Measurements from ENCODE around the gene FSD1L. TPM values are rescaled to one million over a fixed set of nuclear protein-coding genes. Genes with fewer than 3 reads are reported as not detected.
A peak's percentile ranks its signal among the peaks of the same experiment; 100 is the strongest.

The FSD1L gene
- total RNA-seq, 2 experiments from 2014 or later = 0.38 to 0.56 TPM

- Mint-ChIP-seq H3K27ac (no peak overlapping the region), H3K4me3 (no peak overlapping the region), H3K36me3 (ENCODE audit: low read depth) (no peaks in the 10 kb centered on the region), H3K27me3 (no peaks in the 10 kb centered on the region), H3K9me3 (no peaks in the 10 kb centered on the region), H3K4me1 (ENCODE audit: low read depth) (peaks cover 6% of the 10 kb centered on the region)
- Histone ChIP-seq H3K4me3 (ENCODE audit: low read length) (no peak overlapping the region), H3K4me1 (ENCODE audit: insufficient read depth, low read length) (peaks cover 5% of the 10 kb centered on the region), H3K36me3 (ENCODE audit: insufficient read depth, low read length) (no peaks in the 10 kb centered on the region), H3K27ac (ENCODE audit: low read depth in 1 of 2, low read length in 2 of 2) (no peak overlapping the region), H3K27me3 (ENCODE audit: control insufficient read depth in 1 of 2, insufficient read depth in 2 of 2, low read length in 2 of 2) (no peaks in the 10 kb centered on the region), H3K9me3 (ENCODE audit: control insufficient read depth in 1 of 2, insufficient read depth in 1 of 2, low read length in 2 of 2) (no peaks in the 10 kb centered on the region)
- TF ChIP-seq, protein P1, sequence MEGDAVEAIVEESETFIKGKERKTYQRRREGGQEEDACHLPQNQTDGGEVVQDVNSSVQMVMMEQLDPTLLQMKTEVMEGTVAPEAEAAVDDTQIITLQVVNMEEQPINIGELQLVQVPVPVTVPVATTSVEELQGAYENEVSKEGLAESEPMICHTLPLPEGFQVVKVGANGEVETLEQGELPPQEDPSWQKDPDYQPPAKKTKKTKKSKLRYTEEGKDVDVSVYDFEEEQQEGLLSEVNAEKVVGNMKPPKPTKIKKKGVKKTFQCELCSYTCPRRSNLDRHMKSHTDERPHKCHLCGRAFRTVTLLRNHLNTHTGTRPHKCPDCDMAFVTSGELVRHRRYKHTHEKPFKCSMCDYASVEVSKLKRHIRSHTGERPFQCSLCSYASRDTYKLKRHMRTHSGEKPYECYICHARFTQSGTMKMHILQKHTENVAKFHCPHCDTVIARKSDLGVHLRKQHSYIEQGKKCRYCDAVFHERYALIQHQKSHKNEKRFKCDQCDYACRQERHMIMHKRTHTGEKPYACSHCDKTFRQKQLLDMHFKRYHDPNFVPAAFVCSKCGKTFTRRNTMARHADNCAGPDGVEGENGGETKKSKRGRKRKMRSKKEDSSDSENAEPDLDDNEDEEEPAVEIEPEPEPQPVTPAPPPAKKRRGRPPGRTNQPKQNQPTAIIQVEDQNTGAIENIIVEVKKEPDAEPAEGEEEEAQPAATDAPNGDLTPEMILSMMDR (IDR thresholded peaks at IDR 0.05) = no peak
- DNase-seq (no peak), ATAC-seq (ENCODE audit: poor library complexity) (no peak)
- ChIA-PET POLR2A (no interaction called here), CTCF (no interaction called here)
- intact Hi-C loops (cut with DNase I, micrococcal nuclease) = no loop called here
These were observed 4.7 kb upstream of the FSD1L start for GRCh38 chr9:105443121-105443520.

- peaks cover 11% of the 10 kb centered on the region for H3K4me1 ChIP-seq (ENCODE audit: insufficient read depth, low read length)
- POLR2A ChIA-PET = no interaction called here
- H3K27ac Mint-ChIP-seq = no peak overlapping the region
- H3K9me3 Mint-ChIP-seq = no peaks in the 10 kb centered on the region
- H3K27ac ChIP-seq (ENCODE audit: low read depth in 1 of 2, low read length in 2 of 2) = no peak overlapping the region
- no peaks in the 10 kb centered on the region for H3K27me3 Mint-ChIP-seq
- H3K4me3 ChIP-seq (ENCODE audit: low read length) = no peak overlapping the region
- no peak overlapping the region for H3K4me3 Mint-ChIP-seq
- no peak for DNase-seq
- intact Hi-C loops (cut with DNase I, micrococcal nuclease) = no loop called here
- H3K36me3 ChIP-seq (ENCODE audit: insufficient read depth, low read length) = no peaks in the 10 kb centered on the region
- H3K36me3 Mint-ChIP-seq (ENCODE audit: low read depth) = no peaks in the 10 kb centered on the region
- TF ChIP-seq, protein P1 (IDR thresholded peaks at IDR 0.05) = no peak
- H3K9me3 ChIP-seq (ENCODE audit: control insufficient read depth in 1 of 2, insufficient read depth in 1 of 2, low read length in 2 of 2) = no peaks in the 10 kb centered on the region
- CTCF ChIA-PET = no interaction called here
- H3K27me3 ChIP-seq (ENCODE audit: control insufficient read depth in 1 of 2, insufficient read depth in 2 of 2, low read length in 2 of 2) = no peaks in the 10 kb centered on the region
- ATAC-seq (ENCODE audit: poor library complexity) = no peak
- peaks cover 6% of the 10 kb centered on the region for H3K4me1 Mint-ChIP-seq (ENCODE audit: low read depth)
These were observed 3.7 kb upstream of the FSD1L start for GRCh38 chr9:105444130-105444529.

- TF ChIP-seq, protein P1 (IDR thresholded peaks at IDR 0.05) = no peak
- DNase-seq (no peak), ATAC-seq (ENCODE audit: poor library complexity) (no peak)
- intact Hi-C loops (cut with DNase I, micrococcal nuclease) = loop anchor here in 1 of 2 experiments (5.0 kb wide), 2 partner anchors 112 to 247 kb away; partner anchors contain the start of genes FKTN and TMEM38B
- Histone ChIP-seq H3K27ac (ENCODE audit: low read depth in 1 of 2, low read length in 2 of 2) (no peak overlapping the region), H3K4me1 (ENCODE audit: insufficient read depth, low read length) (peaks cover 11% of the 10 kb centered on the region), H3K36me3 (ENCODE audit: insufficient read depth, low read length) (no peaks in the 10 kb centered on the region), H3K4me3 (ENCODE audit: low read length) (no peak overlapping the region), H3K27me3 (ENCODE audit: control insufficient read depth in 1 of 2, insufficient read depth in 2 of 2, low read length in 2 of 2) (no peaks in the 10 kb centered on the region), H3K9me3 (ENCODE audit: control insufficient read depth in 1 of 2, insufficient read depth in 1 of 2, low read length in 2 of 2) (no peaks in the 10 kb centered on the region)
- Mint-ChIP-seq H3K9me3 (no peaks in the 10 kb centered on the region), H3K27me3 (no peaks in the 10 kb centered on the region), H3K4me1 (ENCODE audit: low read depth) (peaks cover 6% of the 10 kb centered on the region), H3K36me3 (ENCODE audit: low read depth) (no peaks in the 10 kb centered on the region), H3K4me3 (peak overlapping the region; percentile 26), H3K27ac (no peak overlapping the region)
- POLR2A ChIA-PET = interaction anchor here (0.7 kb wide), 1 partner anchor 33 kb away, joined by 3 read pairs; no protein-coding TSS in a partner anchor
- CTCF ChIA-PET = no interaction called here
These were observed 2.5 kb upstream of the FSD1L start for GRCh38 chr9:105445203-105445881.

Measured in CD4-positive, alpha-beta T cell (primary cell).